ENCODE measurements around the gene WDR46.

GRCh38 chr6:33319939-33320314, 30.9 kb upstream of the WDR46 start:
- TF ChIP-seq CTCF (IDR thresholded peaks at IDR 0.05; ENCODE audit: low read length) (no peak), EZH2 (optimal IDR thresholded peaks at IDR 0.05; ENCODE audit: low read depth, low read length) (no peak), EZH2phosphoT487 (IDR thresholded peaks at IDR 0.05; ENCODE audit: low read length) (no peak)
